ENCODE measurements around the gene MZF1. TPM values are rescaled to one million over a fixed set of nuclear protein-coding genes. Genes with fewer than 3 reads are reported as not detected.
"Not testable (repeated sequence)": the region's sequence is repeated elsewhere in the genome, so short reads cannot be mapped to it uniquely, and the experiment has no call there.

Gene MZF1
- total RNA-seq, result 13.9 and 14.9 TPM in 2 replicates
- 3.0 and 4.1 TPM in 2 replicates for polyA plus RNA-seq
- polyA plus RNA-seq (2012), result 4.8 and 5.6 TPM in 2 replicates
- 6.0 and 7.3 TPM in 2 replicates for polyA minus RNA-seq (ENCODE audit: low replicate concordance)

GRCh38 chr19:58572818-58573657 lies at the start of gene MZF1:
Gene MZF1 (minus strand): TSS chr19:58573335. CDS start chr19:58571389, 1,946 bp downstream.
- H4K20me1 ChIP-seq (ENCODE audit: control insufficient read depth, extremely low read depth, insufficient read depth, low read length), result no peaks in the 10 kb centered on the region
- peak; percentile 100 for DNase-seq (ENCODE audit: low read depth in 2 of 2)
- H3K79me2 ChIP-seq (ENCODE audit: control insufficient read depth, insufficient read depth, low read length), result peaks cover 11% of the 10 kb centered on the region
- H3K27me3 ChIP-seq (ENCODE audit: control insufficient read depth, insufficient read depth, low read length), result no peaks in the 10 kb centered on the region
- TF ChIP-seq CTCF (conservative IDR thresholded peaks at IDR 0.05 in 1 of 2, IDR thresholded peaks at IDR 0.05 in 1 of 2; ENCODE audit: low read depth in 1 of 2, low read length in 2 of 2) (no peak), EZH2 (IDR thresholded peaks at IDR 0.05; ENCODE audit: low read length, missing control alignments) (no peak)
- peak within 1 kb of the TSS; percentile 98 for H3K27ac ChIP-seq (ENCODE audit: insufficient read depth, low read length)
- H2AFZ ChIP-seq (ENCODE audit: low read length), result peak within 1 kb of the TSS; percentile 89
- H3K9ac ChIP-seq (ENCODE audit: insufficient read depth, low read length), result peak within 1 kb of the TSS; percentile 94
- no peaks in the 10 kb centered on the region for H3K9me3 ChIP-seq (ENCODE audit: control insufficient read depth, insufficient read depth, low read depth, low read length)
- peak within 1 kb of the TSS; percentile 58 to 91 (median 77) for H3K4me3 ChIP-seq (replicated peaks in 1 of 4; ENCODE audit: control extremely low read depth in 1 of 4, insufficient read depth in 1 of 4, low read depth in 3 of 4, low read length in 4 of 4)
- H3K4me2 ChIP-seq (ENCODE audit: extremely low read depth, insufficient read depth, low read length), result peak within 1 kb of the TSS; percentile 100
- H3K4me1 ChIP-seq (ENCODE audit: control insufficient read depth, extremely low read depth, insufficient read depth, low read length), result peaks cover 11% of the 10 kb centered on the region
- peaks cover 15% of the 10 kb centered on the region for H3K36me3 ChIP-seq (ENCODE audit: control insufficient read depth, insufficient read depth, low read length)

GRCh38 chr19:58607213-58607612 lies 34.1 kb upstream of the MZF1 start:
- H3K27me3 ChIP-seq (ENCODE audit: control insufficient read depth, insufficient read depth, low read length); H3K4me3 ChIP-seq (replicated peaks in 1 of 4; ENCODE audit: control extremely low read depth in 1 of 4, insufficient read depth in 1 of 4, low read depth in 3 of 4, low read length in 4 of 4); DNase-seq (ENCODE audit: low read depth in 2 of 2); H3K9me3 ChIP-seq (ENCODE audit: control insufficient read depth, insufficient read depth, low read depth, low read length); H3K79me2 ChIP-seq (ENCODE audit: control insufficient read depth, insufficient read depth, low read length); H3K36me3 ChIP-seq (ENCODE audit: control insufficient read depth, insufficient read depth, low read length); H3K27ac ChIP-seq (ENCODE audit: insufficient read depth, low read length); H2AFZ ChIP-seq (ENCODE audit: low read length); H3K9ac ChIP-seq (ENCODE audit: insufficient read depth, low read length); H4K20me1 ChIP-seq (ENCODE audit: control insufficient read depth, extremely low read depth, insufficient read depth, low read length); H3K4me1 ChIP-seq (ENCODE audit: control insufficient read depth, extremely low read depth, insufficient read depth, low read length); H3K4me2 ChIP-seq (ENCODE audit: extremely low read depth, insufficient read depth, low read length): not testable (repeated sequence)

DNA sequence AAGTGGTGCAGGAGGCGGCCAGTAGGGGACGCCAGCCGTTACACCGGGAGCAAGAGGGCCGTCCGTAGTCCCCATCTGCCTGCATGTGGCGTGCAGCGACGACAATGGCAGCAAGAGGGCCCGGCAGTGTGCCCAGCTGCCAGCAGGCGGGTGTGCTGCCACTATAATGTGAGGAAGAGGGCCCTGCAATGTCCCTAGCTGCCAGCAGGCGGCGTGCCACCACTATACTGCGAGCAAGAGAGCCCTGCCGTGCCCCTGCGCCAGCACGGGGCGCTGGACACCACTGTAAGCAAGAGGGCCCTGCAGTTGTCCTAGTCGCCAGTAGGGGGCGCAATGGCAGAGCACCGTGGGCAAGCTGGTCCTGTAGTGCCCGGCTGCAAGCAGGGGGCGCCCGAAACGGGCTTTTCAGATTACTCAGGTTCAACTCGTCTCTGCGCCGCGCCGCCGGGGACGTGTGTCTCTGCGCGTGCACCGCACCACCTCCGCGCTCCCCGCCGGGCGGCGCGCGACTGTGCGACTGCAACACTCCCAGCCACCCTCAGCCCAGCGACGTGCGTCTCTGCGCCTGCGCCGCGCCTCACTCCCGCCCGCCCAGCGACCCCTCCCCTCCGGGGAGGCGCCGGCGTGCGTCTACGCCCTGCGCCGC lies 33.2 kb upstream of the MZF1 start:
- not testable (repeated sequence) for H3K27me3 ChIP-seq (ENCODE audit: control insufficient read depth, insufficient read depth, low read length); H3K4me3 ChIP-seq (replicated peaks in 1 of 4; ENCODE audit: control extremely low read depth in 1 of 4, insufficient read depth in 1 of 4, low read depth in 3 of 4, low read length in 4 of 4); H3K9ac ChIP-seq (ENCODE audit: insufficient read depth, low read length); DNase-seq (ENCODE audit: low read depth in 2 of 2); H2AFZ ChIP-seq (ENCODE audit: low read length); H3K27ac ChIP-seq (ENCODE audit: insufficient read depth, low read length); H4K20me1 ChIP-seq (ENCODE audit: control insufficient read depth, extremely low read depth, insufficient read depth, low read length); H3K4me2 ChIP-seq (ENCODE audit: extremely low read depth, insufficient read depth, low read length); H3K79me2 ChIP-seq (ENCODE audit: control insufficient read depth, insufficient read depth, low read length); H3K9me3 ChIP-seq (ENCODE audit: control insufficient read depth, insufficient read depth, low read depth, low read length); H3K36me3 ChIP-seq (ENCODE audit: control insufficient read depth, insufficient read depth, low read length); H3K4me1 ChIP-seq (ENCODE audit: control insufficient read depth, extremely low read depth, insufficient read depth, low read length)
- TF ChIP-seq CTCF (conservative IDR thresholded peaks at IDR 0.05 in 1 of 2, IDR thresholded peaks at IDR 0.05 in 1 of 2; ENCODE audit: low read depth in 1 of 2, low read length in 2 of 2), result peak in 1 of 2 donors; percentile 22

All from fibroblast of lung (primary cell).